ENCODE data around the gene IPO9. TPM values are rescaled to one million over a fixed set of nuclear protein-coding genes. Genes with fewer than 3 reads are reported as not detected.
"Not testable (repeated sequence)": the region's sequence is repeated elsewhere in the genome, so short reads cannot be mapped to it uniquely, and the experiment has no call there.

Gene IPO9
- total RNA-seq, 2 donors from 2014 or later, result 54.3 to 70.2 TPM

DNA sequence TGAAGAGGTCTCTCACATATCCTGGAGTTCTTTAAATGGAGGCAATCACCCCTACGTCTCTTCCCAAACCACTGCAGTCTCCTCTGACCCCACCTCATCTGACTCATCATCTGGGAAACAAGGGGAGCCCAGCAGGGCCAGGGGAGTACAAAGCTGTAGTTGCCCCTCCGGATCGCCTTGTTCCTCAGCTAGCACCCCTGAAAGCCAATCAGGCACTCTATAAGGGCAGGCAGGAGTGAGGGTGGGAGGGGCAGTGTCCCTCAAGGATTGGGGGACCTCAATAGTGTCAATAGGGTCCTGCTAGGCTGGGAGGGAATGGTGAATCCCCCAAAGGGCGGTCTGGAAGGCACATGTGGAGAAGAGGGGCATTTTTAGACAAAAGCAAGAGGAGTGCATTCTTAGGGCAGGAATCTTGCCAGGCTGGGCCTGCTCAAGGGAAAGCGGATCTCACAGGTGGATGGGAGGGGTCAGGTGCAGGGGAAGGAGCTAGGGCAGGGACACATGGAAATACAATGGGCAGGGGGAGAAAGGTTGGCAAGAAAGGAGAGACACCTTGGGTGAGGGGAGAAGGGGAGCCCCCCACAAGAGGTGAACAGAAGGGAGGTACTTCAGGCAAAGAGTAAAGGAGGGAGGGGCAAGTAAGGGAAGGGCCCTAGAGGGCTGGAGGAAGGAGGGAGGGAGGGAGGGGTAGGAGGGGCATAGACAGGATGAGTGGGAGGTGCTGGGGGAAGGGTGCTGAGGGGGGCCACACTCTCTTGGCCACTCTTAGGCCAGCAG is 65.6 kb downstream of the IPO9 start:
- Mint-ChIP-seq H3K36me3 (ENCODE audit: low read depth) (no peaks in the 10 kb centered on the region), H3K4me1 (peaks cover 8% of the 10 kb centered on the region), H3K27me3 (peaks cover 32% of the 10 kb centered on the region), H3K4me3 (no peak overlapping the region), H3K27ac (no peak overlapping the region), H3K9me3 (no peaks in the 10 kb centered on the region)
- ATAC-seq (replicated peaks), result no peak

DNA sequence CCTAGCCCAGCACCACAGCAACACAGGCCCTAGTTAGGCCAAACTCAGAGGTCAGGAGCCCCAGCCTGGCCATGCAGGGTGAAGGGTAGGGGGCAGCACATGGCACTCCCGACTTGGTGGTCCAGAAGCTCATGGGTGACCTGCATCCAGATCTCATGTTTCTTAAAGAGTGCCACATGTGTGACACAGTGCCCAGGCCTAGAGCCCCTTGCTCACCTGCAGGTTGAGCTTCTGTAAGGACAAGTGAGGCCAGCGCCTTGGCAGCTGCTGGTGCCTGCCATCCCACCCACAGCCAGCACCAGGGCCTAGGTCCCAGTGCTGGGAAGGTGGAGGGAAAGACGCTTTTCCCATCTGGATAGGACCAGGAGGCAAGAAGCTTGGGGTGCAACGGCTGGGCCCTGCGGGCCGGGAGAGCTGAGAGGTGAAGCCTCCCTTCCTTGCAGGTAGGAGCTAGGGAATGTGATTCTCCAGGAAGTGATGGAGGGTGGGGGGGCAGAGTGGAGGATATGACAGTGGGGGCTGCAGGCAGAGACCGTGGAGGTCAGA is 66.2 kb downstream of the IPO9 start:
- Mint-ChIP-seq H3K27ac (no peak overlapping the region), H3K4me1 (peaks cover 6% of the 10 kb centered on the region), H3K9me3 (no peaks in the 10 kb centered on the region), H3K4me3 (no peak overlapping the region), H3K27me3 (peaks cover 32% of the 10 kb centered on the region), H3K36me3 (ENCODE audit: low read depth) (no peaks in the 10 kb centered on the region)
- ATAC-seq (replicated peaks), result no peak

DNA sequence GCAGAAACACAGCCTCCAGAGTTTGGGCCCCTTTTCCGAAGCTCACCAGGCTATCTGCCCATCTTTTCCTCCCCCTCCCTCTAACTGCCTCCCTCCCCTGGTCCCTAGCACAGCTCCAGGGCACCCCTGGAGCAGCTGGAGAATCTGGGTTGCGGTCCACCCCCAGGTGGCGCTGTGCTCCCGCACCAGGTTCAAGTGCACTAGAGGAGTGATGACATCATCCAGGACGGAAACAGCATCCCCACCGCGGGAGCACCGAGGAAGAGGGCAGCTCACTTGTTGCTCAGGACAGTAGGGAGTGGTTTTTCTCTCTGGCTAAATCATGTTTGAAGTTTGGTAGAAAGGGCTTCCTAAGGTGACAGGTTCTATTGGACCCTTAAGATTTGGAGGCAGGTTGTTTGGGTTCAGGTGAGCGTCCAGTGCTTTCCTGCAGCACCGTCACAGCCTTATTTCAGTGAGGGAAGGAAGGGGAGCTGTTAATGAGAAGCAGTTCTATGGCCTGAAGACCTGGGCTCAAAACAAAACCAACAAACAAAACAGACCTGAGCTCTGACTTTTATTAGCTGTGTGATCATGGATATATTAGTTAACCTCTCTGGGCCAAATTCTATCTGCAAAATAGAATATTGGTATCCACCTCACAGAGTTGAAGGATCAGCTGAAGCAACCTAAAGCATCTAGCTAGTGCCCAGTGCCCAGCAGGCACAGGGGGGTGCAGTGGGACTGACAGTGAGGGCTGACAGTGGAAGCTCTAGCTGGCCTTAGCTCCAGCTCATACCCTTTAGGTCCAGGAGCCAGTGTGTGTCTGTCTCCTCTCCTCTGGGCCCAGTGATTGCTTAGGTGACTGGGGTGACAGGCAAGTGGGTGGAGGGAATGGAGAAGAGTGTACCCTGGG is 67.2 kb downstream of the IPO9 start:
- no peaks in the 10 kb centered on the region for H3K9me3 Mint-ChIP-seq
- H3K4me3 Mint-ChIP-seq, result peak overlapping the region; percentile 66
- H3K27ac Mint-ChIP-seq, result peak overlapping the region; percentile 89
- H3K36me3 Mint-ChIP-seq (ENCODE audit: low read depth), result no peaks in the 10 kb centered on the region
- ATAC-seq (replicated peaks), result peak; percentile 97
- peaks cover 6% of the 10 kb centered on the region for H3K4me1 Mint-ChIP-seq
- H3K27me3 Mint-ChIP-seq, result peaks cover 26% of the 10 kb centered on the region

DNA sequence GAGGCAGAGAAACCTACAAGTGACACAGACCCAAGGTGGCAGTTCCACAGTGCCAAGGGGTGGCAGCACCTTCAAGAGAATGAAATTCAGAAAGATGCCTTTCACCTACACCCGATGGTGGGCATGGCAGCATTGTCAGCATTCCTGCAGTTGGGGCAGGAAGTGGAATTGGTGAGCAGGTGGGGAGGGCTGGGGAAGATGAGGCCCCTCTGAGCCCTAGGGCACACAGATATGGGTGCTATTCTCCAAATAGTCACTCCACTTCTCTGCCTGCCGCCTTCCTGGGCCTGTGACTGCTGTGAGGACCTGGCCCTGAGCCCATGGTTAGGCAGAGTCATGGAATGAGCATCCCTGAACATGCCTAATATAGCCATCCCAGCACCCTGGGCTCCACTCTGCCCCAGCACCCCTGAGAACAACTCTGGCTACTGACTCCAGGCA is 68.0 kb downstream of the IPO9 start:
- H3K4me3 Mint-ChIP-seq, result no peak overlapping the region
- H3K27ac Mint-ChIP-seq, result no peak overlapping the region
- no peak for ATAC-seq (replicated peaks)
- no peaks in the 10 kb centered on the region for H3K9me3 Mint-ChIP-seq
- peaks cover 20% of the 10 kb centered on the region for H3K27me3 Mint-ChIP-seq
- no peaks in the 10 kb centered on the region for H3K36me3 Mint-ChIP-seq (ENCODE audit: low read depth)
- H3K4me1 Mint-ChIP-seq, result peaks cover 6% of the 10 kb centered on the region

DNA sequence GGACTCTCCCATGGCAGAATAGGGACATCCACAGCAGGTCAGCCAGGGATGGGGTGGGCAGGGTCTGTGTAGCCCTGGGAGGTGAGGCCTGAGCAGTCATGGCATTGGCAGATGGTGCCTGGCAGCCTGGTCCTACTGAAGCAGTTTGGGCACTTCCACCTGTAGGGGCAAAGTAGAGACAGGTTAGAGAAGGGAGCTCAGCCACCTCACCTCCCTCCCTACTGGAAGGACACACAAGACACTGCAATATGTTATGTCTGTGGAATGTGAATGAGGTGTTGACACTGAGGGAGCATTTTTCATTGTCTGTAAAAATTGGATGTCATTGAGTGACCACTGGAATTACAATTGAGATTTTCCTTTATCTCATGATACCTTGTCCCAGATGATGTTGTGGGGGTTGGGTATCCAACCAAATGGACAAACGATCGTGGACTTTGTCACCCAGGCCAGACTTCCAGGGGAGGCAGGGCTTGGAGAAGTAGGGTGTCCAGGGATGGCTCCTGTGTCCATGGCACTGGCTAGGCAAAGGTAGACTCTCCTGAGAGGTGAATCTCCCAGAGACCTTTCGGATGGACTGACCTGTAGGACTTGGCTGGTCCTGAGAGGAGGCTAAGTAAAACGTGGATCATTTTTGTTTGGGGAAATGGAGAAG is 69.4 kb downstream of the IPO9 start:
- peaks cover 6% of the 10 kb centered on the region for H3K4me1 Mint-ChIP-seq
- H3K9me3 Mint-ChIP-seq, result no peaks in the 10 kb centered on the region
- peaks cover 11% of the 10 kb centered on the region for H3K27me3 Mint-ChIP-seq
- no peak overlapping the region for H3K4me3 Mint-ChIP-seq
- H3K36me3 Mint-ChIP-seq (ENCODE audit: low read depth), result no peaks in the 10 kb centered on the region
- H3K27ac Mint-ChIP-seq, result no peak overlapping the region
- ATAC-seq (replicated peaks), result no peak

DNA sequence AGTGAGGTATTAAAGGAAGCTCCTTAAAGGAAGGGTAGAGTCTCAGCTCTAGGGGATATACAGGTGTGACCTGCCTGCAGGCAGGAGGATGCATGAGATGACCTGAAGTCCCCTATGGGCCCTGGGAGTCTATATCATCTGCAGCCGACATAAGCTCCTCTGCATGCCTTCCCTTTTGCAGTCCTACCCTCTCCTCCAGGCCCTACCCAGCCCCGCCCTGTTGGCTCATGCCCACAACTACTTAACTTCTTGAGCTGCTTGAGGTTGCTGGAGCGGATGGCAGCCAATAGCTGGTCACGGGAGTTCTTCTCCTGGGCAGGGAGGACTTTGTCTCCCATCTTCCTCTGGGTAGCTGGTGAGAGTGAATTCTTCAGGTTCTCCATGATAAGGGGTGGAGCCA is 70.0 kb downstream of the IPO9 start:
- Mint-ChIP-seq H3K4me3 (no peak overlapping the region), H3K4me1 (peaks cover 6% of the 10 kb centered on the region), H3K9me3 (no peaks in the 10 kb centered on the region), H3K27me3 (peaks cover 5% of the 10 kb centered on the region), H3K27ac (no peak overlapping the region), H3K36me3 (ENCODE audit: low read depth) (no peaks in the 10 kb centered on the region)
- ATAC-seq (replicated peaks), result no peak

DNA sequence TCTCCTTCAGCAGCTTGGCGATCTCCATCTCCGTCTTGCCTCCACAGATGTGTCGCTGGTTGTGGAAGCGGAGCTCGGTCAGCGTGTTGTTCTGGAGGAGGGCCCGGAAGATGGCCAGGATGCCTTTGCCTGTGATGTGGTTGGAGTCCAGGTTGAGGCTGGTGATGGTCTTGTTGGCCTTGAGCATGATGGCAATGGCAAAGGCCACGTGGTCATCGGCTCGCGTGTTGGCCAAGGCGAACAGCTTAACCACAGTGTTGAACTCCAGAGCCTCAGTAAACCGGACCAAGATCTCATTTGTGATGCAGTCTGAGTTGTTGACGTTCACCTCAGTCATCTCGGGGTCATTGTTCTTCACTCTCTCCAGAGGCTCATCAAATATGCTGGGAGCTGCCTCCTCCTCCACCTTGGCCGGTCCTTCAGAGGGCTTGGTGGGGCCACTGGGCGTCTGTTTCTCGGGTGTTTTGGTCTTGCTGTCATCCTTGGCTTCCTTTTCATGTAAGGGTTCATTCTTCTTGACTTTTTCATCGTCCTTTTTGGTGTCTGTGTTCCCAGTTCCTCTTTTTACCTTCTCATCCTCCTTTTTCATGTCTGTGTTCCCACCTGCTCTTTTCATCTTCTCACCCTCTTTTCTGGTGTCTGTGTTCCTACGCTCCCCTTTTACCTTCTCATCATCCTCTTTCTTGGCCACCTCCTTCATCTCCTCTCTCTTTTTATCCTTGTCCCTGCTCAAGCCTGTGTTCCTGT is 70.9 kb downstream of the IPO9 start:
- no peaks in the 10 kb centered on the region for H3K9me3 Mint-ChIP-seq
- H3K4me3 Mint-ChIP-seq, result no peak overlapping the region
- H3K27me3 Mint-ChIP-seq, result peaks cover 5% of the 10 kb centered on the region
- H3K4me1 Mint-ChIP-seq, result peaks cover 6% of the 10 kb centered on the region
- ATAC-seq (replicated peaks), result no peak
- H3K27ac Mint-ChIP-seq, result no peak overlapping the region
- H3K36me3 Mint-ChIP-seq (ENCODE audit: low read depth), result no peaks in the 10 kb centered on the region

DNA sequence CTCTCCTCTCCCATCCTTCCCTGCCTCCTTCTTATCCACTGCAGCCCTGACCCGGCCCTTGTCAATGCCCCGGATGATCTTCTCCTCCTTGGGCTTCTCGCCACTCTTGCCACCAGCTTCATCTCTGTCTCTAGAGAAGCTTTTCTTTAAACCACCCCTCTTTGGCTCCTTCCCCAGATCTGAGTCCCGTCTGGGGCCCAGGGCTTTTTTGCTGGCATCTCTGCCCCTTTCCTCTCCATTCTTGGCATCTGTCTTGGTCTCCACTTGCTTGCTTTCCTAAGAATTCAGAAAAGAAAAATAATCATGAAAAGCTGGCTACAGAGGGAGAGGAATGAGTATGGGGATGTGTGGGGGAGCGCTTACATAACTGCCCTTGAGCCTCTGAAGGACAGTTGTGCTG is 71.5 kb downstream of the IPO9 start:
- H3K36me3 Mint-ChIP-seq (ENCODE audit: low read depth), result no peaks in the 10 kb centered on the region
- H3K4me1 Mint-ChIP-seq, result peaks cover 6% of the 10 kb centered on the region
- no peaks in the 10 kb centered on the region for H3K9me3 Mint-ChIP-seq
- H3K27me3 Mint-ChIP-seq, result peaks cover 5% of the 10 kb centered on the region
- H3K4me3 Mint-ChIP-seq, result no peak overlapping the region
- ATAC-seq (replicated peaks), result no peak
- no peak overlapping the region for H3K27ac Mint-ChIP-seq

DNA sequence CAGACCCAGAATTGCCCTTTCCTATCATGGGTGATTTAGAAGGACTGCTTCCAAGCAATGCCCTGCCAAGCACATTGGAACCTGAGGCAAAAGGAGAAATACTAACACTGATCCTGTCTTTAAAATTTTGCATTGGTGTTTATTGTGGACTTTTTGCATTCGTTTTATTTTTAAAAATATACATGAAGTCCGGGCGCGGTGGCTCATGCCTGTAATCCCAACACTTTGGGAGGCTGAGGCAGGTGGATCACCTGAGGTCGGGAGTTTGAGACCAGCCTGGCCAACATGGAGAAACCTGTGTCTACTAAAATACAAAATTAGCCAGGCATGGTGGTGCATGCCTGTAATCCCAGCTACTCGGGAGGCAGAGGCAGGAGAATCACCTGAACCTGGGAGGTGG is 72.1 kb downstream of the IPO9 start:
- H3K36me3 Mint-ChIP-seq (ENCODE audit: low read depth); H3K4me1 Mint-ChIP-seq; H3K27ac Mint-ChIP-seq; H3K4me3 Mint-ChIP-seq; H3K9me3 Mint-ChIP-seq; ATAC-seq (replicated peaks); H3K27me3 Mint-ChIP-seq: not testable (repeated sequence)

DNA sequence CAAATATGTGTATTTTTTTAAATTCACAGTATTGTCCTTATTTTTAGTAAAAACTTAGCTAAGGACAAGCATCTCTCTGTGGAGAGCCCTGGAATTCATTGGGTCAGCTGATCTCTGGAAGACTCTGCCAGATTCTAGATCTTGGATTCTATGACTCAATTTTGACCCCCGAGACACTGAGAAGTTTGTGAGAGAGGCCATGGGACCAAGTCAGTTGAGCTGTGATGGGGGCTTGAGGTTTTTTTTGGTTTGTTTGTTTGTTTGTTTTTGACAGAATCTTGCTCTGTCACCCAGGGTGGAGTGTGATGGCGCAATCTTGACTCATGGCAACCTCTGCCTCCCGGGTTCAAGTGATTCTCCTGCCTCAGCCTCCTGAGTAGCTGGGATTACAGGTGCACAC is 73.2 kb downstream of the IPO9 start:
- Mint-ChIP-seq H3K9me3 (no peaks in the 10 kb centered on the region), H3K36me3 (ENCODE audit: low read depth) (no peaks in the 10 kb centered on the region), H3K4me1 (no peaks in the 10 kb centered on the region), H3K4me3 (no peak overlapping the region), H3K27ac (no peak overlapping the region), H3K27me3 (peaks cover 5% of the 10 kb centered on the region)
- no peak for ATAC-seq (replicated peaks)

DNA sequence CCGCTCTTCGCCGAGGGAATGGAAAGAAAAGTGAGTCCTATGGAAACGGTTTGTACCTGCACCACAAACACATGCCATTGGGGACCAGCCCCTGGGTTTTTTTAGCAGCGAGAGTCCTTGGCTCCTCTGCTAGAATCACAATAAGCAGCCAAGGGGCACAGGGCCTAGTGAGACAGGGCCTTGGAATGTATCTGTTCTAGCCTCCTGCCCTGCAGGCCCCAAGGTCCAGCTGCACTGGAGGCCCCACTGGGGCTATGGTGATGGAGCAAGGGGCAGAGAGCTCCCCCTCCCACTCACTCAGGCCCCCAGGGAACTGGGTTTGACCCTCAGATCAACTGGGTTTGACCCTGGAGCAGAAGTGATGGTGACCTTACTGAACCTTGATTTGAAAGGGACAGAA is 74.2 kb downstream of the IPO9 start:
- ATAC-seq (replicated peaks), result no peak
- H3K4me3 Mint-ChIP-seq, result no peak overlapping the region
- no peaks in the 10 kb centered on the region for H3K4me1 Mint-ChIP-seq
- H3K27me3 Mint-ChIP-seq, result peaks cover 5% of the 10 kb centered on the region
- no peaks in the 10 kb centered on the region for H3K36me3 Mint-ChIP-seq (ENCODE audit: low read depth)
- no peaks in the 10 kb centered on the region for H3K9me3 Mint-ChIP-seq
- H3K27ac Mint-ChIP-seq, result no peak overlapping the region

DNA sequence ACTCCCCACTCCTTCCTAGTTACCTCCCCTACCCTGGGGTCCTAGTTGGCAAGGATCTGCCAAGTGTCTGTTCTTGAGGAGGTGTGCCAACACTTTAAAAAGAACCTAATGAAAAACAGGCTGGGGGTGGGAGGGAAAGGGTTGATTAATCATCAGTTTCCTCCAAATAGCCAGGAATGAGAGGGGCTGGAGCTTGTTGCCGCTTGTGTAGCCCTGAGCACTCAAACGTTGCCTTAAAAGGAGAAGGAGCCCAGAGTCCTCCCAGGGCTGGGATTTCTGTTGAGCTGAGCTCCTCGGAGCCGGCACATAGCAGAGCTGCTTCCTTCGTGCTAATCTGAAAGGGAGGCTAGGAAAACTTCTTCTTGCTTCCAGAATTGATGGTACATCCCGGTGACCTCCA is 75.6 kb downstream of the IPO9 start:
- ATAC-seq (replicated peaks), result no peak
- no peak overlapping the region for H3K4me3 Mint-ChIP-seq
- H3K36me3 Mint-ChIP-seq (ENCODE audit: low read depth), result no peaks in the 10 kb centered on the region
- H3K9me3 Mint-ChIP-seq, result no peaks in the 10 kb centered on the region
- no peaks in the 10 kb centered on the region for H3K4me1 Mint-ChIP-seq
- peaks cover 7% of the 10 kb centered on the region for H3K27me3 Mint-ChIP-seq
- H3K27ac Mint-ChIP-seq, result no peak overlapping the region

DNA sequence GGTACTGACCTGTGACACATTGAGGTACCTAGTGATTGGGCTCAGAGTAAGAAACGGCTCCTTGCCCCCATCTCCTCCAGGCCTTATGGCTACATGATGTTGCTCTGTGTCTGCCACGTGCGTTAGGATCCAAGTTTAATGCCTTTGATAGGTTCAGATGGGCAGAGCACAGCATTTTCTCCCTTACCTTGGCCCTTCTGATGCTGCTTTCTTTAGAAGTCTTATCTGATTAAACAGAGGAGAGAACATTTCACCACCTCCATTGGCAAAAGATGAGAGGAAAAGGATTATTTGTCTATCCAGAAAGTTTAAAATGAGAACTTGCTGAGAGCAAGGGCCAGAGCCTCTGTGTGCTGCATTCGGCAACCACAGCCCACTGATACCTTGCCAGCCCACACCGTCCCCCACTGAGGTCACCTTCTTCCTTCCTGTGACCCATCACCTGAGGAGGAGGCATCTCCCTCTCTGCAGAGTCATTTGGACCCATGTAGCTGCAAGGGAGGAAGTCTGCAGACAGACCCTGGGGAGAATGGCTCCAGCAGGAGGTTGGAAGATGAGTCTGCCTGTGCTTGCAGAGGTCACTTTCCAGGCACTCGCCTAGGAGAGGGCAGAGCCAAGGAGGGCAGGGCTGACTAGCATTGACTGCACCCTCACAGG is 76.4 kb downstream of the IPO9 start:
- Mint-ChIP-seq H3K4me3 (no peak overlapping the region), H3K9me3 (no peaks in the 10 kb centered on the region), H3K27me3 (peaks cover 3% of the 10 kb centered on the region), H3K36me3 (ENCODE audit: low read depth) (no peaks in the 10 kb centered on the region), H3K27ac (no peak overlapping the region), H3K4me1 (no peaks in the 10 kb centered on the region)
- peak; percentile 67 for ATAC-seq (replicated peaks)

All from activated T-helper 17 cell treated with anti-CD3 and anti-CD28 coated beads, Interleukin-2, amount 50 U/mL, for 72 hours (primary cell).